H1 (cell line): ENCODE results near the gene KRTAP5-6. TPM values are rescaled to one million over a fixed set of nuclear protein-coding genes. Genes with fewer than 3 reads are reported as not detected.

Source experiments
- CHD1 ChIP-seq: IDR thresholded peaks from 2 replicates; pipeline ENCODE4 v1.6.1; 2012; ENCODE audit warnings: low read depth, low read length, improper control_type of control experiment
- CTBP2 ChIP-seq: IDR thresholded peaks from 2 replicates; pipeline ENCODE4 v1.7.0; 2011; ENCODE audit warnings: borderline replicate concordance, mild to moderate bottlenecking, moderate library complexity, mixed read lengths, low read length; ENCODE audit not compliant: insufficient read depth, insufficient read length
- KDM4A ChIP-seq: IDR thresholded peaks from one replicate; pipeline ENCODE4 v1.7.1; 2012; ENCODE audit warnings: low read depth, mild to moderate bottlenecking, moderate library complexity, low read length, inconsistent platforms; ENCODE audit not compliant: severe bottlenecking
- MAFK ChIP-seq: IDR thresholded peaks from 2 replicates; pipeline ENCODE4 v1.6.1; 2012; ENCODE audit warnings: low read depth, mild to moderate bottlenecking, improper control_type of control experiment, low read length
- NANOG ChIP-seq: IDR thresholded peaks from 2 replicates; pipeline ENCODE4 v1.6.1; 2011; ENCODE audit warnings: low read length, low read depth, mild to moderate bottlenecking, inconsistent platforms; ENCODE audit not compliant: insufficient read depth, poor library complexity, severe bottlenecking
- POLR2AphosphoS5 ChIP-seq: IDR thresholded peaks from 2 replicates; pipeline ENCODE4 v1.6.1; 2011; ENCODE audit warnings: low read depth, low read length
- SIX5 ChIP-seq: IDR thresholded peaks from 2 replicates; pipeline ENCODE4 v1.6.1; 2011; ENCODE audit warnings: mild to moderate bottlenecking, low read depth, low read length
- TBP ChIP-seq: IDR thresholded peaks from 2 replicates; pipeline ENCODE4 v1.6.1; 2011; ENCODE audit warnings: low read depth, low read length, improper control_type of control experiment
- polyA plus RNA-seq, 7 experiments: library from polyadenylated mRNA; depleted of rRNA in 3 of 7; stranded (reverse) in 5 of 7; unstranded in 2 of 7; fragments of >200 nt in 5 of 7; fragments of 200-250 nt in 2 of 7; gene quantifications; 1 replicate in 5 of 7; 2 replicates in 1 of 7; 4 replicates in 1 of 7; pipeline versions ENCODE4 v1.2.1 to v1.2.3, GENCODE V29; 2011 to 2013; ENCODE audit warnings: missing spikeins in 2 of 7, mixed read lengths in 2 of 7
- total RNA-seq: library from RNA; stranded (reverse); fragmentation: NEBNext Ultra II Directional; extraction: Animal tissue kit (Norgen Biotek cat#: 25700); gene quantifications from 2 replicates; pipeline ENCODE4 v1.2.1, GENCODE V29; 2021
- TF ChIP-seq, protein P1 (sequence below): fragments of 300-600 bp; sonication (generic); IDR thresholded peaks from 2 replicates; pipeline ENCODE4 v1.7.1; 2012; ENCODE audit warnings: low read length, moderate library complexity, mild to moderate bottlenecking, inconsistent platforms; ENCODE audit not compliant: insufficient replicate concordance
- TF ChIP-seq, protein P2 (sequence below): IDR thresholded peaks from 2 replicates; pipeline ENCODE4 v1.6.1; 2012; ENCODE audit warnings: inconsistent platforms

Gene KRTAP5-6
- total and polyA plus RNA-seq, 2 of the 8 experiments (the other 6 are each of a cell fraction or from before 2014, with no cell fraction given) = not detected

DNA sequence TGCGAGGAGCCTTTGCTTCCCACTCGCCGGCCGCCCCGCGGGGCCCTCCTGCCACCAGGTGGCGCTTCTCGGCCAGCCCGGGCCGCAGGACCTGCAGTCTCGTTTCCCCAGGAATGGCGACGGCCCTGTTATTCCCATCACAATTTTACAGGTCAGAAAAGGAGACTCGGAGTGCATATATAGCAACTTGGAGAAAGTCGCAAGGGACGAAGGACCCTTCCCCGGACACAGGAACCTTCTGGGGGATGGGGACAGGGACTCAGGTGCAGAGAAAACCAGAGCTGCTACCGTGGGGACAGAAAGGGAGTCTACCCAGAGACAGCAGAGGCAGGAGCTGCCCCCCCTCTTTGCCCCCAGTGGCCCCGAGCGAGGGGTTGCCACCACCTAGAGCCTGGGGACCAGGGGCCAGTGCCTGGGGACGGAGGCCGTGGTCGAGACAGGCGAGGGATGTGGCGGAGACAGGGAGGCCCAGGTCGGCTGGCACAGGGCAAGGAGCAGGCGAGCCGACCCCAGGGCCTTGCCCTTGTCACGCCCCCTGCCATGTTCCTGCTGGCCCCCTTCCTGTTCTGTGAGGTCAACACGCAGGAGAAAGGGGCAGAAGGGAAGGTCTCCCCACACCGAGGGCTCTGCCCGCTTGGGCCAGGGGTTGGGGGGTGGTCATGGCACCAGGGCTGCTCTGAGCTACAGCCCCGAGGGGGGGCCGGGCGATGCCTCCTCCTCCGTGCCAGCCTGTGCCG, 3.5 kb upstream of the KRTAP5-6 start (continued):
- TF ChIP-seq, protein P1, sequence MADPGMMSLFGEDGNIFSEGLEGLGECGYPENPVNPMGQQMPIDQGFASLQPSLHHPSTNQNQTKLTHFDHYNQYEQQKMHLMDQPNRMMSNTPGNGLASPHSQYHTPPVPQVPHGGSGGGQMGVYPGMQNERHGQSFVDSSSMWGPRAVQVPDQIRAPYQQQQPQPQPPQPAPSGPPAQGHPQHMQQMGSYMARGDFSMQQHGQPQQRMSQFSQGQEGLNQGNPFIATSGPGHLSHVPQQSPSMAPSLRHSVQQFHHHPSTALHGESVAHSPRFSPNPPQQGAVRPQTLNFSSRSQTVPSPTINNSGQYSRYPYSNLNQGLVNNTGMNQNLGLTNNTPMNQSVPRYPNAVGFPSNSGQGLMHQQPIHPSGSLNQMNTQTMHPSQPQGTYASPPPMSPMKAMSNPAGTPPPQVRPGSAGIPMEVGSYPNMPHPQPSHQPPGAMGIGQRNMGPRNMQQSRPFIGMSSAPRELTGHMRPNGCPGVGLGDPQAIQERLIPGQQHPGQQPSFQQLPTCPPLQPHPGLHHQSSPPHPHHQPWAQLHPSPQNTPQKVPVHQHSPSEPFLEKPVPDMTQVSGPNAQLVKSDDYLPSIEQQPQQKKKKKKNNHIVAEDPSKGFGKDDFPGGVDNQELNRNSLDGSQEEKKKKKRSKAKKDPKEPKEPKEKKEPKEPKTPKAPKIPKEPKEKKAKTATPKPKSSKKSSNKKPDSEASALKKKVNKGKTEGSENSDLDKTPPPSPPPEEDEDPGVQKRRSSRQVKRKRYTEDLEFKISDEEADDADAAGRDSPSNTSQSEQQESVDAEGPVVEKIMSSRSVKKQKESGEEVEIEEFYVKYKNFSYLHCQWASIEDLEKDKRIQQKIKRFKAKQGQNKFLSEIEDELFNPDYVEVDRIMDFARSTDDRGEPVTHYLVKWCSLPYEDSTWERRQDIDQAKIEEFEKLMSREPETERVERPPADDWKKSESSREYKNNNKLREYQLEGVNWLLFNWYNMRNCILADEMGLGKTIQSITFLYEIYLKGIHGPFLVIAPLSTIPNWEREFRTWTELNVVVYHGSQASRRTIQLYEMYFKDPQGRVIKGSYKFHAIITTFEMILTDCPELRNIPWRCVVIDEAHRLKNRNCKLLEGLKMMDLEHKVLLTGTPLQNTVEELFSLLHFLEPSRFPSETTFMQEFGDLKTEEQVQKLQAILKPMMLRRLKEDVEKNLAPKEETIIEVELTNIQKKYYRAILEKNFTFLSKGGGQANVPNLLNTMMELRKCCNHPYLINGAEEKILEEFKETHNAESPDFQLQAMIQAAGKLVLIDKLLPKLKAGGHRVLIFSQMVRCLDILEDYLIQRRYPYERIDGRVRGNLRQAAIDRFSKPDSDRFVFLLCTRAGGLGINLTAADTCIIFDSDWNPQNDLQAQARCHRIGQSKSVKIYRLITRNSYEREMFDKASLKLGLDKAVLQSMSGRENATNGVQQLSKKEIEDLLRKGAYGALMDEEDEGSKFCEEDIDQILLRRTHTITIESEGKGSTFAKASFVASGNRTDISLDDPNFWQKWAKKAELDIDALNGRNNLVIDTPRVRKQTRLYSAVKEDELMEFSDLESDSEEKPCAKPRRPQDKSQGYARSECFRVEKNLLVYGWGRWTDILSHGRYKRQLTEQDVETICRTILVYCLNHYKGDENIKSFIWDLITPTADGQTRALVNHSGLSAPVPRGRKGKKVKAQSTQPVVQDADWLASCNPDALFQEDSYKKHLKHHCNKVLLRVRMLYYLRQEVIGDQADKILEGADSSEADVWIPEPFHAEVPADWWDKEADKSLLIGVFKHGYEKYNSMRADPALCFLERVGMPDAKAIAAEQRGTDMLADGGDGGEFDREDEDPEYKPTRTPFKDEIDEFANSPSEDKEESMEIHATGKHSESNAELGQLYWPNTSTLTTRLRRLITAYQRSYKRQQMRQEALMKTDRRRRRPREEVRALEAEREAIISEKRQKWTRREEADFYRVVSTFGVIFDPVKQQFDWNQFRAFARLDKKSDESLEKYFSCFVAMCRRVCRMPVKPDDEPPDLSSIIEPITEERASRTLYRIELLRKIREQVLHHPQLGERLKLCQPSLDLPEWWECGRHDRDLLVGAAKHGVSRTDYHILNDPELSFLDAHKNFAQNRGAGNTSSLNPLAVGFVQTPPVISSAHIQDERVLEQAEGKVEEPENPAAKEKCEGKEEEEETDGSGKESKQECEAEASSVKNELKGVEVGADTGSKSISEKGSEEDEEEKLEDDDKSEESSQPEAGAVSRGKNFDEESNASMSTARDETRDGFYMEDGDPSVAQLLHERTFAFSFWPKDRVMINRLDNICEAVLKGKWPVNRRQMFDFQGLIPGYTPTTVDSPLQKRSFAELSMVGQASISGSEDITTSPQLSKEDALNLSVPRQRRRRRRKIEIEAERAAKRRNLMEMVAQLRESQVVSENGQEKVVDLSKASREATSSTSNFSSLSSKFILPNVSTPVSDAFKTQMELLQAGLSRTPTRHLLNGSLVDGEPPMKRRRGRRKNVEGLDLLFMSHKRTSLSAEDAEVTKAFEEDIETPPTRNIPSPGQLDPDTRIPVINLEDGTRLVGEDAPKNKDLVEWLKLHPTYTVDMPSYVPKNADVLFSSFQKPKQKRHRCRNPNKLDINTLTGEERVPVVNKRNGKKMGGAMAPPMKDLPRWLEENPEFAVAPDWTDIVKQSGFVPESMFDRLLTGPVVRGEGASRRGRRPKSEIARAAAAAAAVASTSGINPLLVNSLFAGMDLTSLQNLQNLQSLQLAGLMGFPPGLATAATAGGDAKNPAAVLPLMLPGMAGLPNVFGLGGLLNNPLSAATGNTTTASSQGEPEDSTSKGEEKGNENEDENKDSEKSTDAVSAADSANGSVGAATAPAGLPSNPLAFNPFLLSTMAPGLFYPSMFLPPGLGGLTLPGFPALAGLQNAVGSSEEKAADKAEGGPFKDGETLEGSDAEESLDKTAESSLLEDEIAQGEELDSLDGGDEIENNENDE = no peak
- TF ChIP-seq, protein P2, sequence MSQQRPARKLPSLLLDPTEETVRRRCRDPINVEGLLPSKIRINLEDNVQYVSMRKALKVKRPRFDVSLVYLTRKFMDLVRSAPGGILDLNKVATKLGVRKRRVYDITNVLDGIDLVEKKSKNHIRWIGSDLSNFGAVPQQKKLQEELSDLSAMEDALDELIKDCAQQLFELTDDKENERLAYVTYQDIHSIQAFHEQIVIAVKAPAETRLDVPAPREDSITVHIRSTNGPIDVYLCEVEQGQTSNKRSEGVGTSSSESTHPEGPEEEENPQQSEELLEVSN = no peak
- TF ChIP-seq NANOG (no peak), CTBP2 (no peak), SIX5 (no peak), MAFK (no peak), CHD1 (no peak), KDM4A (no peak), TBP (no peak), POLR2AphosphoS5 (no peak)
